HEK293 (cell line): ENCODE measurements around the gene EIPR1.

Experiments used
- CTCF ChIA-PET: fragments of 350-600 bp; formaldehyde crosslinking; extraction: SDS; loops from one replicate; lab custom pipeline; 2021; ENCODE audit warnings: antibody characterized with exemption; lab: Yijun Ruan, JAX
- POLR2A ChIA-PET: fragments of 300-600 bp; formaldehyde crosslinking; extraction: SDS; loops from one replicate; lab custom pipeline; 2020; ENCODE audit warnings: antibody characterized with exemption, inconsistent platforms; lab: Yijun Ruan, JAX
- H3K27ac ChIP-seq: fragments of 200-500 bp; sonication (Bioruptor generic); 2 replicates; pipeline ENCODE4 v1.5.1; 2014; ENCODE audit warnings: low read depth, low read length, control low read depth, inconsistent platforms; ENCODE audit errors: extremely low read depth
- H3K36me3 ChIP-seq, 2 experiments: fragments of 200-500 bp in 1 of 2; sonication (Bioruptor generic) in 1 of 2; 1 replicate in 1 of 2; 2 replicates in 1 of 2; pipeline ENCODE4 v1.5.1; 2014 to 2017; ENCODE audit warnings: inconsistent platforms in 2 of 2, low read length in 2 of 2; ENCODE audit not compliant: control insufficient read depth in 2 of 2, insufficient read depth in 1 of 2
- H3K4me1 ChIP-seq: fragments of 200-500 bp; sonication (Bioruptor generic); 2 replicates; pipeline ENCODE4 v1.5.1; 2014; ENCODE audit warnings: mild to moderate bottlenecking, low read length, inconsistent platforms; ENCODE audit not compliant: control insufficient read depth, insufficient read depth
- H3K4me3 ChIP-seq: 2 replicates; pipeline ENCODE4 v1.5.1; 2011; ENCODE audit warnings: low read depth, mild to moderate bottlenecking, control low read depth, low read length, moderate library complexity
- H3K9me3 ChIP-seq: fragments of 200-500 bp; sonication (Bioruptor generic); 2 replicates; pipeline ENCODE4 v1.5.1; 2014; ENCODE audit warnings: low read depth, low read length, inconsistent platforms; ENCODE audit not compliant: control insufficient read depth, insufficient read depth
- HOXC10 ChIP-seq: sonication (generic); formaldehyde crosslinking; IDR thresholded peaks from 2 replicates; pipeline ENCODE4 v1.8.1; 2023; ENCODE audit warnings: mild to moderate bottlenecking, missing genetic modification reagents
- IKZF3 ChIP-seq: fragments of 450-650 bp; IDR thresholded peaks from 2 replicates; pipeline ENCODE4 v1.5.0; 2018; ENCODE audit warnings: missing biosample characterization, mild to moderate bottlenecking, missing genetic modification characterization, moderate library complexity
- KLF7 ChIP-seq: fragments of 450-650 bp; formaldehyde crosslinking; IDR thresholded peaks from 2 replicates; pipeline ENCODE4 v1.5.1; 2016; ENCODE audit warnings: missing biosample characterization, missing genetic modification characterization, borderline replicate concordance
- MEIS1 ChIP-seq: sonication (generic); formaldehyde crosslinking; IDR thresholded peaks from 2 replicates; pipeline ENCODE4 v1.8.1; 2022; ENCODE audit warnings: missing genetic modification reagents, mild to moderate bottlenecking, borderline replicate concordance
- OSR2 ChIP-seq: fragments of 450-650 bp; formaldehyde crosslinking; IDR thresholded peaks from 2 replicates; pipeline ENCODE4 v1.5.1; 2016; ENCODE audit warnings: missing biosample characterization, missing genetic modification characterization
- OVOL3 ChIP-seq: fragments of 450-650 bp; formaldehyde crosslinking; IDR thresholded peaks from 2 replicates; pipeline ENCODE4 v1.5.1; 2016; ENCODE audit warnings: missing biosample characterization, missing genetic modification characterization
- PRDM1 ChIP-seq: fragments of 450-650 bp; formaldehyde crosslinking; IDR thresholded peaks from 2 replicates; pipeline ENCODE4; 2016; ENCODE audit warnings: missing biosample characterization, missing genetic modification characterization
- RBAK ChIP-seq: fragments of 450-650 bp; formaldehyde crosslinking; IDR thresholded peaks from 2 replicates; pipeline ENCODE4 v1.5.1; 2016; ENCODE audit warnings: missing biosample characterization, missing genetic modification characterization
- SALL2 ChIP-seq: fragments of 450-650 bp; formaldehyde crosslinking; IDR thresholded peaks from 2 replicates; pipeline ENCODE4 v1.5.0; 2017; ENCODE audit warnings: missing biosample characterization, mild to moderate bottlenecking, missing genetic modification characterization, borderline replicate concordance
- SETDB1 ChIP-seq: IDR thresholded peaks from one replicate; pipeline ENCODE4 v1.6.1; 2017; ENCODE audit warnings: mild to moderate bottlenecking, low read length, moderate library complexity, mixed read lengths; ENCODE audit not compliant: insufficient read length
- SP7 ChIP-seq: fragments of 450-650 bp; formaldehyde crosslinking; IDR thresholded peaks from 2 replicates; pipeline ENCODE4 v1.5.1; 2016; ENCODE audit warnings: missing biosample characterization, missing genetic modification characterization
- ZNF169 ChIP-seq: fragments of 450-650 bp; formaldehyde crosslinking; IDR thresholded peaks from 2 replicates; pipeline ENCODE4 v1.5.1; 2016; ENCODE audit warnings: missing biosample characterization, missing genetic modification characterization
- ZNF211 ChIP-seq: fragments of 450-650 bp; formaldehyde crosslinking; IDR thresholded peaks from 2 replicates; pipeline ENCODE4 v1.5.1; 2016; ENCODE audit warnings: low read depth, missing biosample characterization, missing genetic modification characterization
- ZNF366 ChIP-seq: fragments of 450-650 bp; formaldehyde crosslinking; conservative IDR thresholded peaks from 2 replicates; pipeline ENCODE4 v1.5.1; 2016; ENCODE audit warnings: missing biosample characterization, missing genetic modification characterization
- ZNF501 ChIP-seq: fragments of 450-650 bp; formaldehyde crosslinking; IDR thresholded peaks from 2 replicates; pipeline ENCODE4 v1.5.1; 2016; ENCODE audit warnings: missing biosample characterization, missing genetic modification characterization
- ZNF510 ChIP-seq: fragments of 450-650 bp; formaldehyde crosslinking; IDR thresholded peaks from 2 replicates; pipeline ENCODE4 v1.5.1; 2018; ENCODE audit warnings: mild to moderate bottlenecking, missing genetic modification characterization, missing biosample characterization; ENCODE audit not compliant: insufficient replicate concordance
- ZNF514 ChIP-seq: fragments of 450-650 bp; formaldehyde crosslinking; IDR thresholded peaks from 2 replicates; pipeline ENCODE4 v1.5.1; 2016; ENCODE audit warnings: missing biosample characterization, missing genetic modification characterization
- ZNF529 ChIP-seq: fragments of 450-650 bp; formaldehyde crosslinking; IDR thresholded peaks from 2 replicates; pipeline ENCODE4 v1.5.1; 2017; ENCODE audit warnings: missing genetic modification characterization, missing biosample characterization; ENCODE audit not compliant: insufficient replicate concordance
- ZNF600 ChIP-seq: fragments of 450-650 bp; formaldehyde crosslinking; IDR thresholded peaks from 2 replicates; pipeline ENCODE4 v1.5.1; 2016; ENCODE audit warnings: missing biosample characterization, missing genetic modification characterization
- ZNF776 ChIP-seq: fragments of 450-650 bp; formaldehyde crosslinking; IDR thresholded peaks from 2 replicates; pipeline ENCODE4 v1.5.0; 2017; ENCODE audit warnings: missing biosample characterization, missing genetic modification characterization, borderline replicate concordance
- TF ChIP-seq, protein P1 (sequence below): fragments of 450-650 bp; formaldehyde crosslinking; IDR thresholded peaks from 2 replicates; pipeline ENCODE4 v1.5.1; 2017; ENCODE audit warnings: missing biosample characterization, missing genetic modification characterization
- TF ChIP-seq, protein P2 (sequence below): fragments of 450-650 bp; formaldehyde crosslinking; IDR thresholded peaks from 2 replicates; pipeline ENCODE4 v1.5.1; 2016; ENCODE audit warnings: missing biosample characterization, missing genetic modification characterization
- TF ChIP-seq, protein P3 (sequence below): fragments of 450-650 bp; formaldehyde crosslinking; IDR thresholded peaks from 2 replicates; pipeline ENCODE4 v1.5.1; 2017; ENCODE audit warnings: missing biosample characterization, missing genetic modification characterization
- TF ChIP-seq, protein P4 (sequence below): fragments of 450-650 bp; formaldehyde crosslinking; IDR thresholded peaks from 2 replicates; pipeline ENCODE4 v1.5.1; 2016; ENCODE audit warnings: missing biosample characterization, missing genetic modification characterization
- TF ChIP-seq, protein P5 (sequence below): fragments of 450-650 bp; formaldehyde crosslinking; conservative IDR thresholded peaks from 2 replicates; pipeline ENCODE4 v1.5.1; 2016; ENCODE audit warnings: low read depth, missing biosample characterization, missing genetic modification characterization
- TF ChIP-seq, protein P6 (sequence below): fragments of 450-650 bp; formaldehyde crosslinking; IDR thresholded peaks from 2 replicates; pipeline ENCODE4 v1.5.1; 2016; ENCODE audit warnings: missing biosample characterization, missing genetic modification characterization
- TF ChIP-seq, protein P7 (sequence below): fragments of 450-650 bp; formaldehyde crosslinking; IDR thresholded peaks from 2 replicates; pipeline ENCODE4 v1.5.1; 2016; ENCODE audit warnings: missing biosample characterization, missing genetic modification characterization

The EIPR1 gene

DNA sequence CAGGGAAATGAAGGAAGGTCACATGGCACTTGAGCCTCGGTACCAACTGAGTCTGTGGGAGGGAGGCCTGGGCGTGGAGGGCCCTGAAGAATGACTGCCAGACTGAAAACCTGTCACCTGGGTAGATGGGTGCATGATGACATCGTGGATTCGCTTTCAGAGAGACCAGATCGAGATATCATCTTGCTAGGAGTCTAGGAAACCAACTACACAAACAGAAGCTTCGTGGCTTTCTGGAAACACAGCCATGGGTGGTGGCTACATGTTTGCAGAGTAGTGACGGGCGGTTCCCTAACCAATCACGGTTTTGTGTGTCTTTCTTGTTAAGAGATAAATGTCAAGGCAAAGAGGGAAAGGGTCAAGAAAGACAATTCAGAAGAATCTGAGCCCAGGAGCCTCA is 155.0 kb downstream of the EIPR1 start:
- CTCF ChIA-PET: no interaction called here

DNA sequence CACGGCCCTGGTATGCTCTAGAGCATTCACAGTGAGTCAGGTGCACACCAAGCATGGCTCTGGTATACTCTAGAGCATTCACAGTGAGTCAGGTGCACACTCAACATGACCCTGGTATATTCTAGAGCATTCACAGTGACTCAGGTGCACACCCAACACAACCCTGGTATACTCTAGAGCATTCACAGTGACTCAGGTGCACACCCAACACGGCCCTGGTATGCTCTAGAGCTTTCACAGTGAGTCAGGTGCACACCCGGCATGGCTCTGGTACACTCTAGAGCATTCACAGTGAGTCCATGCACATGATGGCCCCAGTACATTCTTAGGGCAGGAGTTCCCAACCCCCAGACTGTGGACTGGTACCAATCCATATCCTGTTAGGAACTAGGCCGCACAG is 158.1 kb downstream of the EIPR1 start:
- Histone ChIP-seq H3K4me1 (no peaks in the 10 kb centered on the region), H3K4me3 (no peak overlapping the region), H3K27ac (no peak overlapping the region), H3K9me3 (no peaks in the 10 kb centered on the region), H3K36me3 (no peaks in the 10 kb centered on the region)
- POLR2A ChIA-PET: no interaction called here
- CTCF ChIA-PET: no interaction called here
- TF ChIP-seq, protein P1, sequence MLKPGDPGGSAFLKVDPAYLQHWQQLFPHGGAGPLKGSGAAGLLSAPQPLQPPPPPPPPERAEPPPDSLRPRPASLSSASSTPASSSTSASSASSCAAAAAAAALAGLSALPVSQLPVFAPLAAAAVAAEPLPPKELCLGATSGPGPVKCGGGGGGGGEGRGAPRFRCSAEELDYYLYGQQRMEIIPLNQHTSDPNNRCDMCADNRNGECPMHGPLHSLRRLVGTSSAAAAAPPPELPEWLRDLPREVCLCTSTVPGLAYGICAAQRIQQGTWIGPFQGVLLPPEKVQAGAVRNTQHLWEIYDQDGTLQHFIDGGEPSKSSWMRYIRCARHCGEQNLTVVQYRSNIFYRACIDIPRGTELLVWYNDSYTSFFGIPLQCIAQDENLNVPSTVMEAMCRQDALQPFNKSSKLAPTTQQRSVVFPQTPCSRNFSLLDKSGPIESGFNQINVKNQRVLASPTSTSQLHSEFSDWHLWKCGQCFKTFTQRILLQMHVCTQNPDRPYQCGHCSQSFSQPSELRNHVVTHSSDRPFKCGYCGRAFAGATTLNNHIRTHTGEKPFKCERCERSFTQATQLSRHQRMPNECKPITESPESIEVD (tag by site-specific recombination): no peak
- TF ChIP-seq, protein P2, sequence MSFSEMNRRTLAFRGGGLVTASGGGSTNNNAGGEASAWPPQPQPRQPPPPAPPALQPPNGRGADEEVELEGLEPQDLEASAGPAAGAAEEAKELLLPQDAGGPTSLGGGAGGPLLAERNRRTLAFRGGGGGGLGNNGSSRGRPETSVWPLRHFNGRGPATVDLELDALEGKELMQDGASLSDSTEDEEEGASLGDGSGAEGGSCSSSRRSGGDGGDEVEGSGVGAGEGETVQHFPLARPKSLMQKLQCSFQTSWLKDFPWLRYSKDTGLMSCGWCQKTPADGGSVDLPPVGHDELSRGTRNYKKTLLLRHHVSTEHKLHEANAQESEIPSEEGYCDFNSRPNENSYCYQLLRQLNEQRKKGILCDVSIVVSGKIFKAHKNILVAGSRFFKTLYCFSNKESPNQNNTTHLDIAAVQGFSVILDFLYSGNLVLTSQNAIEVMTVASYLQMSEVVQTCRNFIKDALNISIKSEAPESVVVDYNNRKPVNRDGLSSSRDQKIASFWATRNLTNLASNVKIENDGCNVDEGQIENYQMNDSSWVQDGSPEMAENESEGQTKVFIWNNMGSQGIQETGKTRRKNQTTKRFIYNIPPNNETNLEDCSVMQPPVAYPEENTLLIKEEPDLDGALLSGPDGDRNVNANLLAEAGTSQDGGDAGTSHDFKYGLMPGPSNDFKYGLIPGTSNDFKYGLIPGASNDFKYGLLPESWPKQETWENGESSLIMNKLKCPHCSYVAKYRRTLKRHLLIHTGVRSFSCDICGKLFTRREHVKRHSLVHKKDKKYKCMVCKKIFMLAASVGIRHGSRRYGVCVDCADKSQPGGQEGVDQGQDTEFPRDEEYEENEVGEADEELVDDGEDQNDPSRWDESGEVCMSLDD: no peak
- TF ChIP-seq ZNF776 (no peak), ZNF211 (tag by site-specific recombination) (no peak), ZNF529 (no peak), HOXC10 (CRISPR knock-in tag) (no peak), IKZF3 (tag by site-specific recombination) (no peak), ZNF366 (tag by site-specific recombination) (no peak), SALL2 (tag by site-specific recombination) (no peak)
- TF ChIP-seq, protein P3, sequence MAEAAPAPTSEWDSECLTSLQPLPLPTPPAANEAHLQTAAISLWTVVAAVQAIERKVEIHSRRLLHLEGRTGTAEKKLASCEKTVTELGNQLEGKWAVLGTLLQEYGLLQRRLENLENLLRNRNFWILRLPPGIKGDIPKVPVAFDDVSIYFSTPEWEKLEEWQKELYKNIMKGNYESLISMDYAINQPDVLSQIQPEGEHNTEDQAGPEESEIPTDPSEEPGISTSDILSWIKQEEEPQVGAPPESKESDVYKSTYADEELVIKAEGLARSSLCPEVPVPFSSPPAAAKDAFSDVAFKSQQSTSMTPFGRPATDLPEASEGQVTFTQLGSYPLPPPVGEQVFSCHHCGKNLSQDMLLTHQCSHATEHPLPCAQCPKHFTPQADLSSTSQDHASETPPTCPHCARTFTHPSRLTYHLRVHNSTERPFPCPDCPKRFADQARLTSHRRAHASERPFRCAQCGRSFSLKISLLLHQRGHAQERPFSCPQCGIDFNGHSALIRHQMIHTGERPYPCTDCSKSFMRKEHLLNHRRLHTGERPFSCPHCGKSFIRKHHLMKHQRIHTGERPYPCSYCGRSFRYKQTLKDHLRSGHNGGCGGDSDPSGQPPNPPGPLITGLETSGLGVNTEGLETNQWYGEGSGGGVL (tag by site-specific recombination): no peak
- TF ChIP-seq, protein P4, sequence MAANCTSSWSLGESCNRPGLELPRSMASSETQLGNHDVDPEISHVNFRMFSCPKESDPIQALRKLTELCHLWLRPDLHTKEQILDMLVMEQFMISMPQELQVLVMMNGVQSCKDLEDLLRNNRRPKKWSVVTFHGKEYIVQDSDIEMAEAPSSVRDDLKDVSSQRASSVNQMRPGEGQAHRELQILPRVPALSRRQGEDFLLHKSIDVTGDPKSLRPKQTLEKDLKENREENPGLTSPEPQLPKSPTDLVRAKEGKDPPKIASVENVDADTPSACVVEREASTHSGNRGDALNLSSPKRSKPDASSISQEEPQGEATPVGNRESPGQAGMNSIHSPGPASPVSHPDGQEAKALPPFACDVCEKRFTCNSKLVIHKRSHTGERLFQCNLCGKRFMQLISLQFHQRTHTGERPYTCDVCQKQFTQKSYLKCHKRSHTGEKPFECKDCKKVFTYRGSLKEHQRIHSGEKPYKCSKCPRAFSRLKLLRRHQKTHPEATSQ (tag by site-specific recombination): no peak
- TF ChIP-seq, protein P5, sequence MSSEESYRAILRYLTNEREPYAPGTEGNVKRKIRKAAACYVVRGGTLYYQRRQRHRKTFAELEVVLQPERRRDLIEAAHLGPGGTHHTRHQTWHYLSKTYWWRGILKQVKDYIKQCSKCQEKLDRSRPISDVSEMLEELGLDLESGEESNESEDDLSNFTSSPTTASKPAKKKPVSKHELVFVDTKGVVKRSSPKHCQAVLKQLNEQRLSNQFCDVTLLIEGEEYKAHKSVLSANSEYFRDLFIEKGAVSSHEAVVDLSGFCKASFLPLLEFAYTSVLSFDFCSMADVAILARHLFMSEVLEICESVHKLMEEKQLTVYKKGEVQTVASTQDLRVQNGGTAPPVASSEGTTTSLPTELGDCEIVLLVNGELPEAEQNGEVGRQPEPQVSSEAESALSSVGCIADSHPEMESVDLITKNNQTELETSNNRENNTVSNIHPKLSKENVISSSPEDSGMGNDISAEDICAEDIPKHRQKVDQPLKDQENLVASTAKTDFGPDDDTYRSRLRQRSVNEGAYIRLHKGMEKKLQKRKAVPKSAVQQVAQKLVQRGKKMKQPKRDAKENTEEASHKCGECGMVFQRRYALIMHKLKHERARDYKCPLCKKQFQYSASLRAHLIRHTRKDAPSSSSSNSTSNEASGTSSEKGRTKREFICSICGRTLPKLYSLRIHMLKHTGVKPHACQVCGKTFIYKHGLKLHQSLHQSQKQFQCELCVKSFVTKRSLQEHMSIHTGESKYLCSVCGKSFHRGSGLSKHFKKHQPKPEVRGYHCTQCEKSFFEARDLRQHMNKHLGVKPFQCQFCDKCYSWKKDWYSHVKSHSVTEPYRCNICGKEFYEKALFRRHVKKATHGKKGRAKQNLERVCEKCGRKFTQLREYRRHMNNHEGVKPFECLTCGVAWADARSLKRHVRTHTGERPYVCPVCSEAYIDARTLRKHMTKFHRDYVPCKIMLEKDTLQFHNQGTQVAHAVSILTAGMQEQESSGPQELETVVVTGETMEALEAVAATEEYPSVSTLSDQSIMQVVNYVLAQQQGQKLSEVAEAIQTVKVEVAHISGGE (tag by site-specific recombination): no peak

More for the DNA sequence above, 155.0 kb downstream of the EIPR1 start:
- Histone ChIP-seq H3K4me1 (no peaks in the 10 kb centered on the region), H3K9me3 (no peaks in the 10 kb centered on the region), H3K36me3 (no peaks in the 10 kb centered on the region), H3K4me3 (no peak overlapping the region), H3K27ac (no peak overlapping the region)
- TF ChIP-seq, protein P6, sequence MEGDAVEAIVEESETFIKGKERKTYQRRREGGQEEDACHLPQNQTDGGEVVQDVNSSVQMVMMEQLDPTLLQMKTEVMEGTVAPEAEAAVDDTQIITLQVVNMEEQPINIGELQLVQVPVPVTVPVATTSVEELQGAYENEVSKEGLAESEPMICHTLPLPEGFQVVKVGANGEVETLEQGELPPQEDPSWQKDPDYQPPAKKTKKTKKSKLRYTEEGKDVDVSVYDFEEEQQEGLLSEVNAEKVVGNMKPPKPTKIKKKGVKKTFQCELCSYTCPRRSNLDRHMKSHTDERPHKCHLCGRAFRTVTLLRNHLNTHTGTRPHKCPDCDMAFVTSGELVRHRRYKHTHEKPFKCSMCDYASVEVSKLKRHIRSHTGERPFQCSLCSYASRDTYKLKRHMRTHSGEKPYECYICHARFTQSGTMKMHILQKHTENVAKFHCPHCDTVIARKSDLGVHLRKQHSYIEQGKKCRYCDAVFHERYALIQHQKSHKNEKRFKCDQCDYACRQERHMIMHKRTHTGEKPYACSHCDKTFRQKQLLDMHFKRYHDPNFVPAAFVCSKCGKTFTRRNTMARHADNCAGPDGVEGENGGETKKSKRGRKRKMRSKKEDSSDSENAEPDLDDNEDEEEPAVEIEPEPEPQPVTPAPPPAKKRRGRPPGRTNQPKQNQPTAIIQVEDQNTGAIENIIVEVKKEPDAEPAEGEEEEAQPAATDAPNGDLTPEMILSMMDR (tag by site-specific recombination): no peak
- TF ChIP-seq SETDB1 (no peak), ZNF510 (tag by site-specific recombination) (no peak), ZNF169 (tag by site-specific recombination) (no peak), OVOL3 (no peak), RBAK (tag by site-specific recombination) (no peak), ZNF514 (tag by site-specific recombination) (no peak), ZNF600 (tag by site-specific recombination) (no peak), ZNF501 (tag by site-specific recombination) (no peak), ZNF776 (no peak), SP7 (tag by site-specific recombination) (no peak), MEIS1 (CRISPR knock-in tag) (no peak), KLF7 (no peak), OSR2 (no peak), PRDM1 (tag by site-specific recombination) (no peak)
- TF ChIP-seq, protein P7, sequence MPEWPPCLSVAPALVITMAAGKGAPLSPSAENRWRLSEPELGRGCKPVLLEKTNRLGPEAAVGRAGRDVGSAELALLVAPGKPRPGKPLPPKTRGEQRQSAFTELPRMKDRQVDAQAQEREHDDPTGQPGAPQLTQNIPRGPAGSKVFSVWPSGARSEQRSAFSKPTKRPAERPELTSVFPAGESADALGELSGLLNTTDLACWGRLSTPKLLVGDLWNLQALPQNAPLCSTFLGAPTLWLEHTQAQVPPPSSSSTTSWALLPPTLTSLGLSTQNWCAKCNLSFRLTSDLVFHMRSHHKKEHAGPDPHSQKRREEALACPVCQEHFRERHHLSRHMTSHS (tag by site-specific recombination): no peak
- POLR2A ChIA-PET: no interaction called here
